GM23338 (cell line): ENCODE results near the gene TPST1. TPM values are rescaled to one million over a fixed set of nuclear protein-coding genes. Genes with fewer than 3 reads are reported as not detected.

Experiments used
- ATAC-seq: fragments of 200-7000 bp; cut with Tn5 transposase; 3 replicates; pipeline ENCODE4 v1.9.1; 2020
- DNase-seq: peaks from one replicate; pipeline ENCODE4 v3.0.0-alpha.2; 2015; ENCODE audit warnings: low spot score
- H2AFZ ChIP-seq: fragments of 200-600 bp; sonication (generic); 2 replicates; pipeline ENCODE4 v1.8.0; 2016; ENCODE audit warnings: antibody characterized with exemption, mild to moderate bottlenecking, moderate library complexity
- H3F3A ChIP-seq: fragments of 200-600 bp; sonication (generic); replicated peaks from 2 replicates; pipeline ENCODE4 v1.8.0; 2017; ENCODE audit warnings: antibody characterized with exemption, mixed run types, low read depth
- H3K27ac ChIP-seq: fragments of 200-600 bp; sonication (generic); 2 replicates; pipeline ENCODE4 v1.6.1; 2016; ENCODE audit warnings: low read depth
- H3K27me3 ChIP-seq: fragments of 200-600 bp; sonication (generic); 2 replicates; pipeline ENCODE4 v1.8.0; 2016; ENCODE audit warnings: mild to moderate bottlenecking, mixed run types, moderate library complexity; ENCODE audit not compliant: insufficient read depth
- H3K36me3 ChIP-seq: fragments of 200-600 bp; sonication (generic); 2 replicates; pipeline ENCODE4 v1.8.0; 2016; ENCODE audit warnings: mild to moderate bottlenecking; ENCODE audit not compliant: insufficient read depth
- H3K4me1 ChIP-seq: fragments of 200-600 bp; sonication (generic); 2 replicates; pipeline ENCODE4 v1.8.0; 2016; ENCODE audit warnings: mild to moderate bottlenecking, moderate library complexity; ENCODE audit not compliant: insufficient read depth
- H3K4me2 ChIP-seq: fragments of 200-600 bp; sonication (generic); 2 replicates; pipeline ENCODE4 v1.7.1; 2017; ENCODE audit warnings: mixed run types
- H3K4me3 ChIP-seq: fragments of 200-600 bp; sonication (generic); 2 replicates; pipeline ENCODE4 v1.6.1; 2016; ENCODE audit warnings: mixed run types
- H3K79me2 ChIP-seq: fragments of 200-600 bp; sonication (generic); replicated peaks from 2 replicates; pipeline ENCODE4 v1.8.0; 2017; ENCODE audit warnings: mild to moderate bottlenecking; ENCODE audit not compliant: insufficient read depth
- H3K9me2 ChIP-seq: fragments of 200-600 bp; sonication (generic); 2 replicates; pipeline ENCODE4 v1.8.0; 2017; ENCODE audit not compliant: insufficient read depth
- H4K20me1 ChIP-seq: fragments of 200-600 bp; sonication (generic); replicated peaks from 2 replicates; pipeline ENCODE4 v1.8.0; 2017; ENCODE audit warnings: mild to moderate bottlenecking; ENCODE audit not compliant: insufficient read depth
- H3K27ac Mint-ChIP-seq: 2 replicates; pipeline ENCODE4 v1.8.0; 2020; ENCODE audit warnings: inconsistent platforms, mild to moderate bottlenecking, moderate library complexity, mixed read lengths
- H3K27me3 Mint-ChIP-seq: 3 replicates; pipeline ENCODE4 v1.8.0; 2022; ENCODE audit warnings: low read depth, mild to moderate bottlenecking, moderate library complexity, mixed read lengths, inconsistent platforms; ENCODE audit not compliant: insufficient read depth, poor library complexity
- H3K36me3 Mint-ChIP-seq: 3 replicates; pipeline ENCODE4 v1.8.0; 2021; ENCODE audit warnings: low read depth, mild to moderate bottlenecking, inconsistent platforms, moderate library complexity, mixed read lengths
- H3K4me1 Mint-ChIP-seq: 3 replicates; pipeline ENCODE4 v1.8.0; 2020; ENCODE audit warnings: mild to moderate bottlenecking, inconsistent platforms, mixed read lengths
- H3K4me3 Mint-ChIP-seq: 3 replicates; pipeline ENCODE4 v1.8.0; 2021; ENCODE audit warnings: moderate library complexity, mild to moderate bottlenecking, inconsistent platforms, mixed read lengths
- H3K9me3 Mint-ChIP-seq: 3 replicates; pipeline ENCODE4 v1.8.0; 2020; ENCODE audit warnings: moderate library complexity, mild to moderate bottlenecking, inconsistent platforms, mixed read lengths
- EZH2 ChIP-seq: fragments of 200-600 bp; sonication (generic); IDR thresholded peaks from one replicate; pipeline ENCODE4 v1.8.0; 2017; ENCODE audit warnings: antibody characterized with exemption, mild to moderate bottlenecking, low read depth; ENCODE audit not compliant: unreplicated experiment
- POLR2AphosphoS5 ChIP-seq: IDR thresholded peaks from 2 replicates; pipeline ENCODE4 v1.6.1; 2016; ENCODE audit warnings: antibody characterized with exemption, low read depth
- STAT1 ChIP-seq: IDR thresholded peaks from one replicate; pipeline ENCODE4 v1.6.1; 2016; ENCODE audit warnings: antibody characterized with exemption; ENCODE audit not compliant: unreplicated experiment
- polyA plus RNA-seq: library from polyadenylated mRNA; unstranded; fragments of >200 nt; fragmentation: Nextera tagmentation; extraction: Ambion mirVana; gene quantifications from 2 replicates; pipeline ENCODE4 v1.2.1, GENCODE V29; 2016
- total RNA-seq: library from RNA; depleted of rRNA; stranded (reverse); fragments of >200 nt; shearing (Covaris generic); gene quantifications from 2 replicates; pipeline ENCODE4 v1.2.3, GENCODE V29; 2014
- TF ChIP-seq, protein P1 (sequence below): IDR thresholded peaks from 2 replicates; pipeline ENCODE4 v1.6.1; 2016; ENCODE audit warnings: antibody characterized with exemption
- TF ChIP-seq, protein P2 (sequence below), 2 experiments: fragments of 200-600 bp in 1 of 2; sonication (generic) in 1 of 2; conservative IDR thresholded peaks; 2 replicates each; pipeline versions ENCODE4 v1.5.1 to v1.6.1; 2016 to 2017; ENCODE audit warnings: antibody characterized with exemption in 2 of 2, low read depth in 2 of 2, mild to moderate bottlenecking in 2 of 2, moderate library complexity in 1 of 2
- TF ChIP-seq, protein P3 (sequence below): IDR thresholded peaks from one replicate; pipeline ENCODE4 v1.6.1; 2018; ENCODE audit warnings: antibody characterized with exemption; ENCODE audit not compliant: unreplicated experiment

TPST1 gene
- total and polyA plus RNA-seq, 2 experiments from 2014 or later, result 10.7 to 19.2 TPM

DNA sequence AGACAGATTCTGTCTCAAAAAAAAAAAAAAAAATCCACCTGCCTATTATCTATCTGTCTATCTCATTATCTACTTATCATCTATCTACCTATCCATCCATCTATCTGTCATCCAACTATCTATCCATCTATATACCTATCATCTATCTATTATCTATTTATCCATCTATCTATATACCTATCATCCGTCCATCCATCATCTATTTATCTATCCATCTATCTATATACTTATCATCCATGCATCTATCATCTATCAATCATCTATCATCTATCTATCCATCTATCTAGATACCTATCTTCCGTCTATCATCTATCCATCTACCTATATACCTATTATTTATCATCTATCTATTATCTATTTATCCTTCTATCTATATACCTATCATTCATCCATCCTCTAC, 16.5 kb upstream of the TPST1 start:
- Histone ChIP-seq H3K4me2 (no peak overlapping the region), H3K4me1 (no peaks in the 10 kb centered on the region), H2AFZ (no peak overlapping the region), H4K20me1 (no peaks in the 10 kb centered on the region), H3K79me2 (no peaks in the 10 kb centered on the region), H3K27me3 (no peaks in the 10 kb centered on the region), H3F3A (no peaks in the 10 kb centered on the region), H3K27ac (no peak overlapping the region), H3K36me3 (no peaks in the 10 kb centered on the region), H3K4me3 (no peak overlapping the region), H3K9me2 (no peaks in the 10 kb centered on the region)
- H3K36me3 Mint-ChIP-seq, result no peaks in the 10 kb centered on the region; the same call in 2 of the 3 replicates
- H3K27ac Mint-ChIP-seq, result no peak overlapping the region
- TF ChIP-seq, protein P1, sequence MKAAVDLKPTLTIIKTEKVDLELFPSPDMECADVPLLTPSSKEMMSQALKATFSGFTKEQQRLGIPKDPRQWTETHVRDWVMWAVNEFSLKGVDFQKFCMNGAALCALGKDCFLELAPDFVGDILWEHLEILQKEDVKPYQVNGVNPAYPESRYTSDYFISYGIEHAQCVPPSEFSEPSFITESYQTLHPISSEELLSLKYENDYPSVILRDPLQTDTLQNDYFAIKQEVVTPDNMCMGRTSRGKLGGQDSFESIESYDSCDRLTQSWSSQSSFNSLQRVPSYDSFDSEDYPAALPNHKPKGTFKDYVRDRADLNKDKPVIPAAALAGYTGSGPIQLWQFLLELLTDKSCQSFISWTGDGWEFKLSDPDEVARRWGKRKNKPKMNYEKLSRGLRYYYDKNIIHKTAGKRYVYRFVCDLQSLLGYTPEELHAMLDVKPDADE, result no peak
- TF ChIP-seq, protein P2, sequence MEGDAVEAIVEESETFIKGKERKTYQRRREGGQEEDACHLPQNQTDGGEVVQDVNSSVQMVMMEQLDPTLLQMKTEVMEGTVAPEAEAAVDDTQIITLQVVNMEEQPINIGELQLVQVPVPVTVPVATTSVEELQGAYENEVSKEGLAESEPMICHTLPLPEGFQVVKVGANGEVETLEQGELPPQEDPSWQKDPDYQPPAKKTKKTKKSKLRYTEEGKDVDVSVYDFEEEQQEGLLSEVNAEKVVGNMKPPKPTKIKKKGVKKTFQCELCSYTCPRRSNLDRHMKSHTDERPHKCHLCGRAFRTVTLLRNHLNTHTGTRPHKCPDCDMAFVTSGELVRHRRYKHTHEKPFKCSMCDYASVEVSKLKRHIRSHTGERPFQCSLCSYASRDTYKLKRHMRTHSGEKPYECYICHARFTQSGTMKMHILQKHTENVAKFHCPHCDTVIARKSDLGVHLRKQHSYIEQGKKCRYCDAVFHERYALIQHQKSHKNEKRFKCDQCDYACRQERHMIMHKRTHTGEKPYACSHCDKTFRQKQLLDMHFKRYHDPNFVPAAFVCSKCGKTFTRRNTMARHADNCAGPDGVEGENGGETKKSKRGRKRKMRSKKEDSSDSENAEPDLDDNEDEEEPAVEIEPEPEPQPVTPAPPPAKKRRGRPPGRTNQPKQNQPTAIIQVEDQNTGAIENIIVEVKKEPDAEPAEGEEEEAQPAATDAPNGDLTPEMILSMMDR (conservative IDR thresholded peaks at IDR 0.05; ENCODE audit: low read depth in 2 of 2), result no peak
- TF ChIP-seq, protein P3, sequence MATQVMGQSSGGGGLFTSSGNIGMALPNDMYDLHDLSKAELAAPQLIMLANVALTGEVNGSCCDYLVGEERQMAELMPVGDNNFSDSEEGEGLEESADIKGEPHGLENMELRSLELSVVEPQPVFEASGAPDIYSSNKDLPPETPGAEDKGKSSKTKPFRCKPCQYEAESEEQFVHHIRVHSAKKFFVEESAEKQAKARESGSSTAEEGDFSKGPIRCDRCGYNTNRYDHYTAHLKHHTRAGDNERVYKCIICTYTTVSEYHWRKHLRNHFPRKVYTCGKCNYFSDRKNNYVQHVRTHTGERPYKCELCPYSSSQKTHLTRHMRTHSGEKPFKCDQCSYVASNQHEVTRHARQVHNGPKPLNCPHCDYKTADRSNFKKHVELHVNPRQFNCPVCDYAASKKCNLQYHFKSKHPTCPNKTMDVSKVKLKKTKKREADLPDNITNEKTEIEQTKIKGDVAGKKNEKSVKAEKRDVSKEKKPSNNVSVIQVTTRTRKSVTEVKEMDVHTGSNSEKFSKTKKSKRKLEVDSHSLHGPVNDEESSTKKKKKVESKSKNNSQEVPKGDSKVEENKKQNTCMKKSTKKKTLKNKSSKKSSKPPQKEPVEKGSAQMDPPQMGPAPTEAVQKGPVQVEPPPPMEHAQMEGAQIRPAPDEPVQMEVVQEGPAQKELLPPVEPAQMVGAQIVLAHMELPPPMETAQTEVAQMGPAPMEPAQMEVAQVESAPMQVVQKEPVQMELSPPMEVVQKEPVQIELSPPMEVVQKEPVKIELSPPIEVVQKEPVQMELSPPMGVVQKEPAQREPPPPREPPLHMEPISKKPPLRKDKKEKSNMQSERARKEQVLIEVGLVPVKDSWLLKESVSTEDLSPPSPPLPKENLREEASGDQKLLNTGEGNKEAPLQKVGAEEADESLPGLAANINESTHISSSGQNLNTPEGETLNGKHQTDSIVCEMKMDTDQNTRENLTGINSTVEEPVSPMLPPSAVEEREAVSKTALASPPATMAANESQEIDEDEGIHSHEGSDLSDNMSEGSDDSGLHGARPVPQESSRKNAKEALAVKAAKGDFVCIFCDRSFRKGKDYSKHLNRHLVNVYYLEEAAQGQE, result no peak
- TF ChIP-seq POLR2AphosphoS5 (no peak), STAT1 (no peak)
- ATAC-seq (no peak), DNase-seq (no peak)
- H3K9me3 Mint-ChIP-seq, result peaks cover 10% of the 10 kb centered on the region; the same call in 2 of the 3 replicates
- H3K4me1 Mint-ChIP-seq, result no peaks in the 10 kb centered on the region
- H3K4me3 Mint-ChIP-seq, result no peak overlapping the region
- peaks cover 10% of the 10 kb centered on the region for H3K27me3 Mint-ChIP-seq

DNA sequence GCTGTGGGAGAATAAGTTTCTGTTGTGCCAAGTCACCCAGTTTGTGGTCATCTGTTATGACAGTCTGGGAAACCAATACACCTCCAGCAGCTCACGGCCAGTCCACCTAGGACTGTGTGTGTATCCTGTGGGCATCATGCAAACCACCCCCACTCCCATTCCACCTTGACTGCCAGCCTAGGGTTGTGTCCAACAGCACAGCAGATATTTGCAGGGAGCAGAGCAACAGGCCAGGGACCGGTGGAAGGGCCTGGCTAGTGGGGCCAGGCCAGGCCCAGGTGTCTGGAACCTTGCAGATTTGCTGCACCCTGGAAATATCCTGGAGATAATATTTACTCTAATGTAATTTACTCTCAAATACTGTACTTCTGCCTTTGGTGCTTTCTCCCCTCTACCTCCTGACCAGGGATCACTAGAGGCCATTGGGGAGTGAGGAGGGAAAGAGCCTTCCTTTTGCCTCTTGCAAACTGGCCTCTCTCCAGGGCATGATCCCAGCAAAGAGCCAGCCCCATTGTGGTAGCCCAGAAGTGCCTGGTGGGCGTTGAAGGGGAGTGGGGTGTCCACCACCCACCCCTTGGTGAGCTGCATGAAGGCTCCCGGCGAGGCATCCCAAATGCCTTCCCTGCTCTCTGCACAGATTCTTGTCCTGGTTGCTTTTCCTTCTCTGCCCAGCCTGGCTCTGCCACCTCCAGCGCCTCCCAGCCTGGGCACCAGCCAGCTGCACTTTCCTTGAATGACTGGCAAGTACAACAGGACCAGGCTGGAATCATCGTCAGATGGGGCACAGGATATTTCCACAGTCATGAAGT, 15.2 kb upstream of the TPST1 start:
- Histone ChIP-seq H3K4me2 (no peak overlapping the region), H3K27ac (no peak overlapping the region), H3K4me1 (no peaks in the 10 kb centered on the region), H3K4me3 (no peak overlapping the region), H3F3A (no peaks in the 10 kb centered on the region), H3K27me3 (no peaks in the 10 kb centered on the region), H4K20me1 (no peaks in the 10 kb centered on the region), H2AFZ (peak overlapping the region; percentile 74; the same call in 1 of the 2 replicates), H3K36me3 (no peaks in the 10 kb centered on the region), H3K79me2 (no peaks in the 10 kb centered on the region), H3K9me2 (no peaks in the 10 kb centered on the region)
- Mint-ChIP-seq H3K36me3 (no peaks in the 10 kb centered on the region; the same call in 2 of the 3 replicates), H3K27me3 (peaks cover 10% of the 10 kb centered on the region), H3K27ac (no peak overlapping the region), H3K4me3 (no peak overlapping the region), H3K9me3 (peaks cover 7% of the 10 kb centered on the region; the same call in 2 of the 3 replicates), H3K4me1 (no peaks in the 10 kb centered on the region)
- DNase-seq (no peak), ATAC-seq (no peak)
- TF ChIP-seq, protein P1, result no peak
- no peak for TF ChIP-seq EZH2
- TF ChIP-seq, protein P3, result no peak
